ENCODE measurements around the gene ESF1.

Gene ESF1

GRCh38 chr20:13685623-13686022 is 99.1 kb downstream of the ESF1 start:
- 91 to 93% methylated on average over 2 of the region's 2 CpGs for WGBS, 2 experiments
- Histone ChIP-seq H3K4me3 (ENCODE audit: insufficient read depth, low read depth, low read length) (no peak overlapping the region), H3K9me3 (ENCODE audit: control insufficient read depth, low read length) (no peaks in the 10 kb centered on the region), H3K27me3 (ENCODE audit: control insufficient read depth, insufficient read depth, low read length, poor library complexity, severe bottlenecking) (no peaks in the 10 kb centered on the region), H3K36me3 (ENCODE audit: control insufficient read depth, insufficient read depth, low read length) (no peaks in the 10 kb centered on the region), H3K27ac (ENCODE audit: insufficient read depth, low read depth, low read length, poor library complexity, severe bottlenecking) (no peak overlapping the region), H3K4me1 (ENCODE audit: control insufficient read depth, insufficient read depth, low read length) (no peaks in the 10 kb centered on the region)

- Histone ChIP-seq H3K4me3 (ENCODE audit: insufficient read depth, low read depth, low read length) (no peak overlapping the region), H3K27ac (ENCODE audit: insufficient read depth, low read depth, low read length, poor library complexity, severe bottlenecking) (no peak overlapping the region), H3K27me3 (ENCODE audit: control insufficient read depth, insufficient read depth, low read length, poor library complexity, severe bottlenecking) (no peaks in the 10 kb centered on the region), H3K36me3 (ENCODE audit: control insufficient read depth, insufficient read depth, low read length) (no peaks in the 10 kb centered on the region), H3K9me3 (ENCODE audit: control insufficient read depth, low read length) (no peaks in the 10 kb centered on the region), H3K4me1 (ENCODE audit: control insufficient read depth, insufficient read depth, low read length) (no peaks in the 10 kb centered on the region)
- WGBS, 2 experiments: 94% methylated on average over 5 of the region's 5 CpGs
These were observed 100.0 kb downstream of the ESF1 start for GRCh38 chr20:13684566-13685222.

- no peak overlapping the region for H3K4me3 ChIP-seq (ENCODE audit: insufficient read depth, low read depth, low read length)
- no peak overlapping the region for H3K27ac ChIP-seq (ENCODE audit: insufficient read depth, low read depth, low read length, poor library complexity, severe bottlenecking)
- H3K36me3 ChIP-seq (ENCODE audit: control insufficient read depth, insufficient read depth, low read length): no peaks in the 10 kb centered on the region
- no peaks in the 10 kb centered on the region for H3K4me1 ChIP-seq (ENCODE audit: control insufficient read depth, insufficient read depth, low read length)
- H3K9me3 ChIP-seq (ENCODE audit: control insufficient read depth, low read length): no peaks in the 10 kb centered on the region
- 74 to 81% methylated on average over 1 of the region's 1 CpG for WGBS, 2 experiments
- H3K27me3 ChIP-seq (ENCODE audit: control insufficient read depth, insufficient read depth, low read length, poor library complexity, severe bottlenecking): no peaks in the 10 kb centered on the region
These were observed 100.9 kb downstream of the ESF1 start for GRCh38 chr20:13683833-13684232.

- H3K36me3 ChIP-seq (ENCODE audit: control insufficient read depth, insufficient read depth, low read length): no peaks in the 10 kb centered on the region
- H3K9me3 ChIP-seq (ENCODE audit: control insufficient read depth, low read length): no peaks in the 10 kb centered on the region
- 96 to 97% methylated on average over 4 of the region's 4 CpGs for WGBS, 2 experiments
- H3K4me3 ChIP-seq (ENCODE audit: insufficient read depth, low read depth, low read length): no peak overlapping the region
- no peak overlapping the region for H3K27ac ChIP-seq (ENCODE audit: insufficient read depth, low read depth, low read length, poor library complexity, severe bottlenecking)
- no peaks in the 10 kb centered on the region for H3K27me3 ChIP-seq (ENCODE audit: control insufficient read depth, insufficient read depth, low read length, poor library complexity, severe bottlenecking)
- H3K4me1 ChIP-seq (ENCODE audit: control insufficient read depth, insufficient read depth, low read length): no peaks in the 10 kb centered on the region
These were observed 103.2 kb downstream of the ESF1 start for GRCh38 chr20:13681248-13682125.

- Histone ChIP-seq H3K4me1 (ENCODE audit: control insufficient read depth, insufficient read depth, low read length) (no peaks in the 10 kb centered on the region), H3K4me3 (ENCODE audit: insufficient read depth, low read depth, low read length) (no peak overlapping the region)
- WGBS, 2 experiments: 100% methylated on average over 1 of the region's 1 CpG; no CpG with 5 or more reads in 1 of the 2 experiments
These were observed 105.8 kb downstream of the ESF1 start for GRCh38 chr20:13678944-13679343.

GRCh38 chr20:13677241-13677640 is 107.5 kb downstream of the ESF1 start:
- Histone ChIP-seq H3K4me3 (ENCODE audit: insufficient read depth, low read depth, low read length) (no peak overlapping the region), H3K27ac (ENCODE audit: insufficient read depth, low read depth, low read length, poor library complexity, severe bottlenecking) (no peak overlapping the region), H3K36me3 (ENCODE audit: control insufficient read depth, insufficient read depth, low read length) (no peaks in the 10 kb centered on the region), H3K4me1 (ENCODE audit: control insufficient read depth, insufficient read depth, low read length) (no peaks in the 10 kb centered on the region), H3K9me3 (ENCODE audit: control insufficient read depth, low read length) (no peaks in the 10 kb centered on the region), H3K27me3 (ENCODE audit: control insufficient read depth, insufficient read depth, low read length, poor library complexity, severe bottlenecking) (no peaks in the 10 kb centered on the region)
- WGBS, 2 experiments: 93 to 95% methylated on average over 4 of the region's 4 CpGs

More at GRCh38 chr20:13678944-13679343, 105.8 kb downstream of the ESF1 start:
- no peaks in the 10 kb centered on the region for H3K27me3 ChIP-seq (ENCODE audit: control insufficient read depth, insufficient read depth, low read length, poor library complexity, severe bottlenecking)
- H3K27ac ChIP-seq (ENCODE audit: insufficient read depth, low read depth, low read length, poor library complexity, severe bottlenecking): no peak overlapping the region
- H3K36me3 ChIP-seq (ENCODE audit: control insufficient read depth, insufficient read depth, low read length): no peaks in the 10 kb centered on the region
- H3K9me3 ChIP-seq (ENCODE audit: control insufficient read depth, low read length): no peaks in the 10 kb centered on the region

- no peaks in the 10 kb centered on the region for H3K4me1 ChIP-seq (ENCODE audit: control insufficient read depth, insufficient read depth, low read length)
- no peaks in the 10 kb centered on the region for H3K36me3 ChIP-seq (ENCODE audit: control insufficient read depth, insufficient read depth, low read length)
- no peak overlapping the region for H3K4me3 ChIP-seq (ENCODE audit: insufficient read depth, low read depth, low read length)
- no peaks in the 10 kb centered on the region for H3K27me3 ChIP-seq (ENCODE audit: control insufficient read depth, insufficient read depth, low read length, poor library complexity, severe bottlenecking)
- H3K9me3 ChIP-seq (ENCODE audit: control insufficient read depth, low read length): no peaks in the 10 kb centered on the region
- 92 to 97% methylated on average over 3 of the region's 3 CpGs for WGBS, 2 experiments
- H3K27ac ChIP-seq (ENCODE audit: insufficient read depth, low read depth, low read length, poor library complexity, severe bottlenecking): no peak overlapping the region
These were observed 108.0 kb downstream of the ESF1 start for GRCh38 chr20:13676682-13677081.

GRCh38 chr20:13672690-13673089 is 112.0 kb downstream of the ESF1 start:
- H3K9me3 ChIP-seq (ENCODE audit: control insufficient read depth, low read length): no peaks in the 10 kb centered on the region
- no peaks in the 10 kb centered on the region for H3K4me1 ChIP-seq (ENCODE audit: control insufficient read depth, insufficient read depth, low read length)
- no peak overlapping the region for H3K27ac ChIP-seq (ENCODE audit: insufficient read depth, low read depth, low read length, poor library complexity, severe bottlenecking)
- H3K4me3 ChIP-seq (ENCODE audit: insufficient read depth, low read depth, low read length): no peak overlapping the region
- WGBS, 2 experiments: 91 to 95% methylated on average over 3 of the region's 3 CpGs
- no peaks in the 10 kb centered on the region for H3K36me3 ChIP-seq (ENCODE audit: control insufficient read depth, insufficient read depth, low read length)
- H3K27me3 ChIP-seq (ENCODE audit: control insufficient read depth, insufficient read depth, low read length, poor library complexity, severe bottlenecking): no peaks in the 10 kb centered on the region

GRCh38 chr20:13671916-13672378 is 112.8 kb downstream of the ESF1 start:
- H3K9me3 ChIP-seq (ENCODE audit: control insufficient read depth, low read length): no peaks in the 10 kb centered on the region
- no peak overlapping the region for H3K4me3 ChIP-seq (ENCODE audit: insufficient read depth, low read depth, low read length)
- no peak overlapping the region for H3K27ac ChIP-seq (ENCODE audit: insufficient read depth, low read depth, low read length, poor library complexity, severe bottlenecking)
- WGBS, 2 experiments: 89 to 92% methylated on average over 1 of the region's 1 CpG
- H3K4me1 ChIP-seq (ENCODE audit: control insufficient read depth, insufficient read depth, low read length): no peaks in the 10 kb centered on the region
- H3K36me3 ChIP-seq (ENCODE audit: control insufficient read depth, insufficient read depth, low read length): no peaks in the 10 kb centered on the region
- H3K27me3 ChIP-seq (ENCODE audit: control insufficient read depth, insufficient read depth, low read length, poor library complexity, severe bottlenecking): no peaks in the 10 kb centered on the region

GRCh38 chr20:13671512-13671911 is 113.2 kb downstream of the ESF1 start:
- Histone ChIP-seq H3K36me3 (ENCODE audit: control insufficient read depth, insufficient read depth, low read length) (no peaks in the 10 kb centered on the region), H3K27ac (ENCODE audit: insufficient read depth, low read depth, low read length, poor library complexity, severe bottlenecking) (no peak overlapping the region), H3K4me3 (ENCODE audit: insufficient read depth, low read depth, low read length) (no peak overlapping the region), H3K4me1 (ENCODE audit: control insufficient read depth, insufficient read depth, low read length) (no peaks in the 10 kb centered on the region), H3K9me3 (ENCODE audit: control insufficient read depth, low read length) (no peaks in the 10 kb centered on the region), H3K27me3 (ENCODE audit: control insufficient read depth, insufficient read depth, low read length, poor library complexity, severe bottlenecking) (no peaks in the 10 kb centered on the region)
- WGBS, 2 experiments: 96 to 100% methylated on average over 1 to 2 of the region's 2 CpGs
